ENCODE results near the gene PGGHG. TPM values are rescaled to one million over a fixed set of nuclear protein-coding genes. Genes with fewer than 3 reads are reported as not detected.
"Not testable (repeated sequence)": the region's sequence is repeated elsewhere in the genome, so short reads cannot be mapped to it uniquely, and the experiment has no call there.

PGGHG gene
- polyA plus RNA-seq, 1 donor from 2014 or later, result 2.1 TPM

DNA sequence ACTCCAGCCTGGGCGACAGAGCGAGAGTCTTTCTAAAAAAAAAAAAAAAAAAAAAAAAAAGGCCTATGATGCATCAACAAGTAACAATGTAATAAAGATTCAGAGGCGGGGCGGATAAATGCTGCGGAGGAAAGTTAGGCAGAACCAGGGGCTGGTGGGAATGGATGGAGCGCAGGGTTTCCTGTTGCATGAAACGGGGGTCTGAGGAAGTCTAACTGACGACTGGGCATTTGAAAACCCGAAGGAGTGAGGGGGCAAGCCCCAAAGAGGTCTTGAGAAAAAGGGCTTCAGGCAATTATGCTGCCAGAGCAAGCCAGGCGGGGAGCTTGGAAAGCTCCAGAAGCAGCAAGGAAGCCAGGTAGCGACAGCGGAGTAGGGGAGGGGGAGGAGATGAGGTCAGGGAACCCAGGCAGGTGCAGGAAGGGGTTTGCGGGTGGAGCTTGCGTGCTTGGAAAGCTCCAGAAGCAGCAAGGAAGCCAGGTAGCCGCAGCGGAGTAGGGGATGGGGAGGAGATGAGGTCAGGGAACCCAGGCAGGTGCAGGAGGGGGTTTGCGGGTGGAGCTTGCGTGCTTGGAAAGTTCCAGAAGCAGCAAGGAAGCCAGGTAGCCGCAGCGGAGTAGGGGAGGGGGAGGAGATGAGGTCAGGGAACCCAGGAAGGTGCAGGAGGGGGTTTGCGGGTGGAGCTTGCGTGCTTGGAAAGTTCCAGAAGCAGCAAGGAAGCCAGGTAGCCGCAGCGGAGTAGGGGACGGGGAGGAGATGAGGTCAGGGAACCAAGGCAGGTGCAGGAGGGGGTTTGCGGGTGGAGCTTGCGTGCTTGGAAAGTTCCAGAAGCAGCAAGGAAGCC lies 1.7 kb upstream of the PGGHG start:
- not testable (repeated sequence) for H3K9ac ChIP-seq (ENCODE audit: low read length); H4K20me1 ChIP-seq (ENCODE audit: insufficient read depth); H3F3A ChIP-seq (ENCODE audit: insufficient read depth, low read length, poor library complexity, severe bottlenecking); H3K9me2 ChIP-seq (ENCODE audit: insufficient read depth, low read length); H3K4me3 ChIP-seq (ENCODE audit: low read length); H2AFZ ChIP-seq (ENCODE audit: low read depth, low read length); H3K4me2 ChIP-seq (ENCODE audit: low read length); H3K79me2 ChIP-seq (replicated peaks; ENCODE audit: insufficient read depth, low read length); H3K9me3 ChIP-seq (ENCODE audit: low read length); H3K36me3 ChIP-seq (ENCODE audit: insufficient read depth, low read length); H3K27ac ChIP-seq (ENCODE audit: low read length)
- H3K27me3 ChIP-seq (ENCODE audit: insufficient read depth, low read depth, low read length), result peaks cover 19% of the 10 kb centered on the region

DNA sequence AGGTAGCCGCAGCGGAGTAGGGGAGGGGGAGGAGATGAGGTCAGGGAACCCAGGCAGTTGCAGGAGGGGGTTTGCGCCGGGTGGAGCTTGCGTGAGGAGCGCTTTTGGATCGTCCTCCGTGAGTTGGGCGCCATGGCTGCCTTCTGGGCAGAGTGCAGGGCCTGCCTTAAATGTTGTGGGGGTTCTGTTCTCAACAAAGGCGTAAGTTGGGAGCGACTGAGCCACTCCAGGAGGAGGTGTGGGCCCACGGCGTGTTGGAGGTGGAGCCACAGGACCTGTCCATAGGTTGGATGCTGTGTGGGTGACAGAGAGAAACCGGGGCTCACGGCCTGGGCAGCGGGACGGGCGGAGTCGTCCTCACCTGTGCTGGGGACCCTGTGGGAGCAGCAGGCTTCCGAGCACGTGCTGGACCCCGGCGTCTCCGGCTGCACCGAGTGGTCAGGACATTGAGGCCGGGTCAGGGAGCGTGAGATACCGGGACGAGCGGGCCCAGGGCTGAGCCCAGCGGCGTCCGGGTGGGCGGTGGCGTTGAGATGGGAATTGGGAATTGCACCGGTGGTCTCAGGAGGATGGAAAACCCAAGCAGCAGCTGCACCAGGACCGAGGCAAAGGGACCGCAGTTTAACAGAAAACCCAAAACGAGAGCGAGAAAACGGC lies 977 bp upstream of the PGGHG start:
- TF ChIP-seq EP300 (conservative IDR thresholded peaks at IDR 0.05; ENCODE audit: poor library complexity, severe bottlenecking) (no peak), TAF1 (IDR thresholded peaks at IDR 0.05; ENCODE audit: low read depth) (no peak), MXI1 (conservative IDR thresholded peaks at IDR 0.05; ENCODE audit: poor library complexity, severe bottlenecking) (no peak), SMC3 (conservative IDR thresholded peaks at IDR 0.05; ENCODE audit: poor library complexity) (no peak), RAD21 (conservative IDR thresholded peaks at IDR 0.05) (no peak), POLR2AphosphoS5 (IDR thresholded peaks at IDR 0.05) (no peak), EZH2 (IDR thresholded peaks at IDR 0.05; ENCODE audit: borderline replicate concordance, insufficient read depth, low read length, poor library complexity, severe bottlenecking) (no peak)
- TF ChIP-seq, protein P1, sequence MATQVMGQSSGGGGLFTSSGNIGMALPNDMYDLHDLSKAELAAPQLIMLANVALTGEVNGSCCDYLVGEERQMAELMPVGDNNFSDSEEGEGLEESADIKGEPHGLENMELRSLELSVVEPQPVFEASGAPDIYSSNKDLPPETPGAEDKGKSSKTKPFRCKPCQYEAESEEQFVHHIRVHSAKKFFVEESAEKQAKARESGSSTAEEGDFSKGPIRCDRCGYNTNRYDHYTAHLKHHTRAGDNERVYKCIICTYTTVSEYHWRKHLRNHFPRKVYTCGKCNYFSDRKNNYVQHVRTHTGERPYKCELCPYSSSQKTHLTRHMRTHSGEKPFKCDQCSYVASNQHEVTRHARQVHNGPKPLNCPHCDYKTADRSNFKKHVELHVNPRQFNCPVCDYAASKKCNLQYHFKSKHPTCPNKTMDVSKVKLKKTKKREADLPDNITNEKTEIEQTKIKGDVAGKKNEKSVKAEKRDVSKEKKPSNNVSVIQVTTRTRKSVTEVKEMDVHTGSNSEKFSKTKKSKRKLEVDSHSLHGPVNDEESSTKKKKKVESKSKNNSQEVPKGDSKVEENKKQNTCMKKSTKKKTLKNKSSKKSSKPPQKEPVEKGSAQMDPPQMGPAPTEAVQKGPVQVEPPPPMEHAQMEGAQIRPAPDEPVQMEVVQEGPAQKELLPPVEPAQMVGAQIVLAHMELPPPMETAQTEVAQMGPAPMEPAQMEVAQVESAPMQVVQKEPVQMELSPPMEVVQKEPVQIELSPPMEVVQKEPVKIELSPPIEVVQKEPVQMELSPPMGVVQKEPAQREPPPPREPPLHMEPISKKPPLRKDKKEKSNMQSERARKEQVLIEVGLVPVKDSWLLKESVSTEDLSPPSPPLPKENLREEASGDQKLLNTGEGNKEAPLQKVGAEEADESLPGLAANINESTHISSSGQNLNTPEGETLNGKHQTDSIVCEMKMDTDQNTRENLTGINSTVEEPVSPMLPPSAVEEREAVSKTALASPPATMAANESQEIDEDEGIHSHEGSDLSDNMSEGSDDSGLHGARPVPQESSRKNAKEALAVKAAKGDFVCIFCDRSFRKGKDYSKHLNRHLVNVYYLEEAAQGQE (IDR thresholded peaks at IDR 0.05; ENCODE audit: borderline replicate concordance), result no peak
- TF ChIP-seq, protein P2, sequence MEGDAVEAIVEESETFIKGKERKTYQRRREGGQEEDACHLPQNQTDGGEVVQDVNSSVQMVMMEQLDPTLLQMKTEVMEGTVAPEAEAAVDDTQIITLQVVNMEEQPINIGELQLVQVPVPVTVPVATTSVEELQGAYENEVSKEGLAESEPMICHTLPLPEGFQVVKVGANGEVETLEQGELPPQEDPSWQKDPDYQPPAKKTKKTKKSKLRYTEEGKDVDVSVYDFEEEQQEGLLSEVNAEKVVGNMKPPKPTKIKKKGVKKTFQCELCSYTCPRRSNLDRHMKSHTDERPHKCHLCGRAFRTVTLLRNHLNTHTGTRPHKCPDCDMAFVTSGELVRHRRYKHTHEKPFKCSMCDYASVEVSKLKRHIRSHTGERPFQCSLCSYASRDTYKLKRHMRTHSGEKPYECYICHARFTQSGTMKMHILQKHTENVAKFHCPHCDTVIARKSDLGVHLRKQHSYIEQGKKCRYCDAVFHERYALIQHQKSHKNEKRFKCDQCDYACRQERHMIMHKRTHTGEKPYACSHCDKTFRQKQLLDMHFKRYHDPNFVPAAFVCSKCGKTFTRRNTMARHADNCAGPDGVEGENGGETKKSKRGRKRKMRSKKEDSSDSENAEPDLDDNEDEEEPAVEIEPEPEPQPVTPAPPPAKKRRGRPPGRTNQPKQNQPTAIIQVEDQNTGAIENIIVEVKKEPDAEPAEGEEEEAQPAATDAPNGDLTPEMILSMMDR (IDR thresholded peaks at IDR 0.05; ENCODE audit: poor library complexity, severe bottlenecking), result no peak
- Histone ChIP-seq H3K9ac (ENCODE audit: low read length) (peak overlapping the region; percentile 20), H4K20me1 (ENCODE audit: insufficient read depth) (no peaks in the 10 kb centered on the region), H3F3A (ENCODE audit: insufficient read depth, low read length, poor library complexity, severe bottlenecking) (no peaks in the 10 kb centered on the region), H3K36me3 (ENCODE audit: insufficient read depth, low read length) (no peaks in the 10 kb centered on the region), H3K9me3 (ENCODE audit: low read length) (no peaks in the 10 kb centered on the region), H3K9me2 (ENCODE audit: insufficient read depth, low read length) (no peaks in the 10 kb centered on the region), H2AFZ (ENCODE audit: low read depth, low read length) (no peak overlapping the region), H3K79me2 (replicated peaks; ENCODE audit: insufficient read depth, low read length) (no peaks in the 10 kb centered on the region), H3K27me3 (ENCODE audit: insufficient read depth, low read depth, low read length) (peaks cover 19% of the 10 kb centered on the region), H3K27ac (ENCODE audit: low read length) (no peak overlapping the region), H3K4me2 (ENCODE audit: low read length) (no peak overlapping the region), H3K4me3 (ENCODE audit: low read length) (peak overlapping the region; percentile 55)

Data from neural cell (in vitro differentiated cells).